Measurements from ENCODE around the gene LAMC2.
"Not testable (repeated sequence)": the region's sequence is repeated elsewhere in the genome, so short reads cannot be mapped to it uniquely, and the experiment has no call there.

Gene LAMC2

GRCh38 chr1:183238071-183238470 is 52.0 kb downstream of the LAMC2 start:
- H3K4me3 ChIP-seq (ENCODE audit: low read depth, low read length): no peak overlapping the region
- TF ChIP-seq CTCF (IDR thresholded peaks at IDR 0.05; ENCODE audit: low read depth, low read length, missing control alignments): no peak
- DNase-seq (ENCODE audit: low read depth): no peak

GRCh38 chr1:183239220-183239742 is 53.2 kb downstream of the LAMC2 start:
- no peak for DNase-seq (ENCODE audit: low read depth)
- no peak overlapping the region for H3K4me3 ChIP-seq (ENCODE audit: low read depth, low read length)
- TF ChIP-seq CTCF (IDR thresholded peaks at IDR 0.05; ENCODE audit: low read depth, low read length, missing control alignments): no peak

GRCh38 chr1:183239793-183240525 is 53.9 kb downstream of the LAMC2 start:
- no peak overlapping the region for H3K4me3 ChIP-seq (ENCODE audit: low read depth, low read length)
- no peak for DNase-seq (ENCODE audit: low read depth)
- no peak for TF ChIP-seq CTCF (IDR thresholded peaks at IDR 0.05; ENCODE audit: low read depth, low read length, missing control alignments)

GRCh38 chr1:183240526-183240825 is 54.4 kb downstream of the LAMC2 start:
- no peak for TF ChIP-seq CTCF (IDR thresholded peaks at IDR 0.05; ENCODE audit: low read depth, low read length, missing control alignments)
- DNase-seq (ENCODE audit: low read depth): no peak
- H3K4me3 ChIP-seq (ENCODE audit: low read depth, low read length): no peak overlapping the region

- DNase-seq (ENCODE audit: low read depth); H3K4me3 ChIP-seq (ENCODE audit: low read depth, low read length): not testable (repeated sequence)
Measured at GRCh38 chr1:183240853-183241252, 54.8 kb downstream of the LAMC2 start.

- DNase-seq (ENCODE audit: low read depth): no peak
- no peak for TF ChIP-seq CTCF (IDR thresholded peaks at IDR 0.05; ENCODE audit: low read depth, low read length, missing control alignments)
- H3K4me3 ChIP-seq (ENCODE audit: low read depth, low read length): no peak overlapping the region
Measured at GRCh38 chr1:183241471-183241870, 55.4 kb downstream of the LAMC2 start.

- no peak for TF ChIP-seq CTCF (IDR thresholded peaks at IDR 0.05; ENCODE audit: low read depth, low read length, missing control alignments)
- no peak for DNase-seq (ENCODE audit: low read depth)
- no peak overlapping the region for H3K4me3 ChIP-seq (ENCODE audit: low read depth, low read length)
Measured at GRCh38 chr1:183242556-183242955, 56.5 kb downstream of the LAMC2 start.
